HG02970 (cell line): ENCODE results near the gene CSTF3.
"Not testable (repeated sequence)": the region's sequence is repeated elsewhere in the genome, so short reads cannot be mapped to it uniquely, and the experiment has no call there.

ENCODE experiments used
- ATAC-seq: cut with Tn5 transposase; IDR thresholded peaks from one replicate; pipeline ENCODE4 v1.9.1; 2021; ENCODE audit warnings: mild to moderate bottlenecking, moderate library complexity, moderate number of reproducible peaks; ENCODE audit not compliant: unreplicated experiment, low FRiP score

Gene CSTF3

GRCh38 chr11:33094157-33094556 is 67.1 kb downstream of the CSTF3 start:
- ATAC-seq, result no peak

- ATAC-seq, result no peak
These were observed 71.5 kb downstream of the CSTF3 start for GRCh38 chr11:33089776-33090175.

- ATAC-seq, result no peak
These were observed 75.3 kb downstream of the CSTF3 start for GRCh38 chr11:33086017-33086416.

GRCh38 chr11:33083918-33084317 is 77.4 kb downstream of the CSTF3 start:
- ATAC-seq, result no peak

- no peak for ATAC-seq
These were observed 88.8 kb downstream of the CSTF3 start for GRCh38 chr11:33072465-33072864.

GRCh38 chr11:33068611-33069340 is 92.5 kb downstream of the CSTF3 start:
- ATAC-seq, result no peak

GRCh38 chr11:33067294-33067693 is 94.0 kb downstream of the CSTF3 start:
- no peak for ATAC-seq

GRCh38 chr11:33065445-33066178 is 95.7 kb downstream of the CSTF3 start:
- ATAC-seq, result no peak

GRCh38 chr11:33064866-33065265 is 96.4 kb downstream of the CSTF3 start:
- ATAC-seq, result no peak

- no peak for ATAC-seq
These were observed 97.1 kb downstream of the CSTF3 start for GRCh38 chr11:33064033-33064825.

GRCh38 chr11:33063326-33063881 is 97.9 kb downstream of the CSTF3 start:
- no peak for ATAC-seq

GRCh38 chr11:33062137-33062536 is 99.1 kb downstream of the CSTF3 start:
- ATAC-seq, result no peak

GRCh38 chr11:33060271-33060670 is 101.0 kb downstream of the CSTF3 start:
- no peak for ATAC-seq

- no peak for ATAC-seq
These were observed 101.8 kb downstream of the CSTF3 start for GRCh38 chr11:33059331-33060007.

GRCh38 chr11:33057284-33057683 is 104.0 kb downstream of the CSTF3 start:
- ATAC-seq, result no peak

GRCh38 chr11:33055375-33055774 is 105.9 kb downstream of the CSTF3 start:
- ATAC-seq, result no peak

- ATAC-seq, result no peak
These were observed 109.0 kb downstream of the CSTF3 start for GRCh38 chr11:33052231-33052630.

- not testable (repeated sequence) for ATAC-seq
These were observed 111.5 kb downstream of the CSTF3 start for GRCh38 chr11:33049565-33050408.

GRCh38 chr11:33048701-33049100 is 112.6 kb downstream of the CSTF3 start:
- ATAC-seq, result not testable (repeated sequence)
